GM12874 (cell line): ENCODE results near the gene AQP10.

ENCODE experiments used
- CTCF ChIP-seq: IDR thresholded peaks from 2 replicates; pipeline ENCODE4 v1.5.1; 2011; ENCODE audit warnings: low read depth, mild to moderate bottlenecking, control low read depth, low read length, moderate library complexity; ENCODE audit not compliant: insufficient read depth

Gene AQP10

DNA sequence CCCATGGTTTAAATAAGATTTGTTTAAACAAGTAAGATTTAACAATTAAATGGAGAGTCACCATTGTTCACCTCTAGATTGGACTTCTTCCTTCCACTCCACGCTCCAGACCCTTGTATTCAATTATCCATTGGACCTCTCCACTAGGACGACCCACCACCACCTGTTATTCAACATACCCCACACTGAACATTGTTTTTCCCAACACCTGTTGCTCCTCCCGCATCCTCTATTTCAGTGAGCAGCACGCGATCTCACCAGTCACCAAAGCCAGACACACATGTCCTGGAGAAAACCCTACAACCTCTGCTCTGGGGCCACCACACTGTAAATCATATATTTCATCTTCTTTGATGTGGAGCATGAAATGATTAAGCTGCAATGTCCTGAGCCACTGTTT lies 33.1 kb downstream of the AQP10 start:
- no peak for TF ChIP-seq CTCF

GRCh38 chr1:154358519-154358918 lies 37.6 kb downstream of the AQP10 start:
- no peak for TF ChIP-seq CTCF

GRCh38 chr1:154360288-154360687 lies 39.4 kb downstream of the AQP10 start:
- TF ChIP-seq CTCF, result no peak

- no peak for TF ChIP-seq CTCF
Observed at GRCh38 chr1:154361357-154361756, 40.5 kb downstream of the AQP10 start.

DNA sequence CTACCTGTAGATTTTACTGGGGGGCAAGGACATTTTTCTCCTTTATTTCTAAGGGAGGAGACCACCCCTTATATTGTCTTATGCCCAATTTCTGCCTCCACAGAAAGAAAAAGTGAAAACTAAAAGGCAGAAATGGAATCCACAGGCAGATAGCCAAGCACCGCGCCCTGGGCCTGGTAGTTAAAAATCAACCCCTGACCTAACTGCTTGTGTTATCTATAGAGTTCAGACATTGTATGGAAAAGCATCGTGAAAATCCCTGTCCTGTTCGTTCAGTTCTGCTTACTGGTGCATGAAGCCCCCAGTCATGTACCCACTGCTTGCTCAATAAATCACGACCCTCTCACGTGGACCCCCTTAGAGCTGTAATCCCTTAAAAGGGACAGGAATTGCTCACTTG lies 50.5 kb downstream of the AQP10 start:
- TF ChIP-seq CTCF, result no peak
